A549 treated with AZD9567 at 1 μM for 4 hours (cell line): ENCODE data around the gene APOD. TPM values are rescaled to one million over a fixed set of nuclear protein-coding genes. Genes with fewer than 3 reads are reported as not detected.

ENCODE experiments used
- total RNA-seq: library from RNA; stranded (reverse); fragments of 200-300 nt; extraction: Qiagen RNA extraction; gene quantifications from 5 replicates; pipeline ENCODE4 v1.2.3, GENCODE V29; 2022; ENCODE audit not compliant: insufficient read depth

The APOD gene
- total RNA-seq: 0.62 to 1.2 TPM (median 0.81 TPM) in 4 of 5 replicates, not detected in the other

GRCh38 chr3:195583831-195584542, at the start of gene APOD:
Gene APOD, minus strand, starts transcription at chr3:195583940. Its CDS starts 4,479 bp downstream, at chr3:195579461.

GRCh38 chr3:195542698-195543499, 40.8 kb downstream of the APOD start, which contains the start of gene PPP1R2:
Gene PPP1R2, minus strand, starts transcription at chr3:195543325. Its CDS starts 300 bp downstream, at chr3:195543025.

Other genes with a start within 250 kb of the APOD start
- 6.0 to 8.5 TPM (median 7.9 TPM) in 5 replicates for gene ACAP2, start 140.9 kb downstream of the APOD start, total RNA-seq
- 10.2 to 21.3 TPM (median 19.3 TPM) in 5 replicates for gene PPP1R2, start 40.6 kb downstream of the APOD start, total RNA-seq
- gene MUC20, start 137.0 kb upstream of the APOD start, total RNA-seq: 0.77 to 1.5 TPM (median 1.1 TPM) in 4 of 5 replicates, not detected in the other
- gene MUC4, start 228.0 kb upstream of the APOD start, total RNA-seq: 0.01 to 0.07 TPM (median 0.03 TPM) in 4 of 5 replicates, not detected in the other